Measurements from ENCODE around the gene UFL1. TPM values are rescaled to one million over a fixed set of nuclear protein-coding genes. Genes with fewer than 3 reads are reported as not detected.
"Not testable (repeated sequence)": the region's sequence is repeated elsewhere in the genome, so short reads cannot be mapped to it uniquely, and the experiment has no call there.

Gene UFL1
- 21.6 and 26.4 TPM in 2 replicates for total RNA-seq (2014; rRNA removed; shearing (Covaris generic))

- Histone ChIP-seq H3K9me3 (replicated peaks) (no peaks in the 10 kb centered on the region), H3K4me1 (replicated peaks) (peaks cover 17% of the 10 kb centered on the region), H3K27ac (peak within 1 kb of the TSS; percentile 93), H3K36me3 (peaks cover 21% of the 10 kb centered on the region), H3K4me3 (peak within 1 kb of the TSS; percentile 82), H3K27me3 (replicated peaks) (no peaks in the 10 kb centered on the region)
- peak; percentile 92 to 93 for DNase-seq (ENCODE audit: low read depth in 1 of 2, low spot score in 2 of 2)
Measured at GRCh38 chr6:96521644-96522464, at the start of gene UFL1. Gene UFL1 (plus strand): TSS chr6:96521806. CDS start chr6:96521874, 68 bp downstream.

- H3K27me3 ChIP-seq (replicated peaks); H3K27ac ChIP-seq; DNase-seq (ENCODE audit: low read depth in 1 of 2, low spot score in 2 of 2); H3K36me3 ChIP-seq; H3K4me1 ChIP-seq (replicated peaks); H3K4me3 ChIP-seq; H3K9me3 ChIP-seq (replicated peaks): not testable (repeated sequence)
Measured at GRCh38 chr6:96472291-96472690, 49.3 kb upstream of the UFL1 start.

- H3K36me3 ChIP-seq = no peaks in the 10 kb centered on the region; the same call in 1 of the 2 replicates
- no peaks in the 10 kb centered on the region for H3K9me3 ChIP-seq (replicated peaks)
- H3K4me1 ChIP-seq (replicated peaks) = no peaks in the 10 kb centered on the region
- no peak overlapping the region for H3K4me3 ChIP-seq
- DNase-seq (ENCODE audit: low read depth in 1 of 2, low spot score in 2 of 2) = no peak
- no peaks in the 10 kb centered on the region for H3K27me3 ChIP-seq (replicated peaks)
- no peak overlapping the region for H3K27ac ChIP-seq
Measured at GRCh38 chr6:96478695-96479094, 42.9 kb upstream of the UFL1 start.

GRCh38 chr6:96491926-96492325 lies 29.7 kb upstream of the UFL1 start:
- Histone ChIP-seq H3K4me1 (replicated peaks) (no peaks in the 10 kb centered on the region), H3K36me3 (no peaks in the 10 kb centered on the region), H3K4me3 (no peak overlapping the region), H3K27ac (no peak overlapping the region), H3K9me3 (replicated peaks) (no peaks in the 10 kb centered on the region), H3K27me3 (replicated peaks) (no peaks in the 10 kb centered on the region)
- no peak for DNase-seq (ENCODE audit: low read depth in 1 of 2, low spot score in 2 of 2)

- no peaks in the 10 kb centered on the region for H3K9me3 ChIP-seq (replicated peaks)
- no peaks in the 10 kb centered on the region for H3K36me3 ChIP-seq
- no peak overlapping the region for H3K27ac ChIP-seq
- H3K4me1 ChIP-seq (replicated peaks) = no peaks in the 10 kb centered on the region
- DNase-seq (ENCODE audit: low read depth in 1 of 2, low spot score in 2 of 2) = no peak
- no peak overlapping the region for H3K4me3 ChIP-seq
- no peaks in the 10 kb centered on the region for H3K27me3 ChIP-seq (replicated peaks)
Measured at GRCh38 chr6:96499781-96500180, 21.8 kb upstream of the UFL1 start.

- Histone ChIP-seq H3K4me1 (replicated peaks) (no peaks in the 10 kb centered on the region), H3K4me3 (no peak overlapping the region), H3K9me3 (replicated peaks) (no peaks in the 10 kb centered on the region), H3K27me3 (replicated peaks) (no peaks in the 10 kb centered on the region), H3K36me3 (no peaks in the 10 kb centered on the region), H3K27ac (no peak overlapping the region)
- no peak for DNase-seq (ENCODE audit: low read depth in 1 of 2, low spot score in 2 of 2)
Measured at GRCh38 chr6:96502915-96503314, 18.7 kb upstream of the UFL1 start.

- Histone ChIP-seq H3K27me3 (replicated peaks) (no peaks in the 10 kb centered on the region), H3K4me3 (no peak overlapping the region), H3K9me3 (replicated peaks) (no peaks in the 10 kb centered on the region), H3K27ac (no peak overlapping the region), H3K4me1 (replicated peaks) (no peaks in the 10 kb centered on the region), H3K36me3 (no peaks in the 10 kb centered on the region)
- no peak for DNase-seq (ENCODE audit: low read depth in 1 of 2, low spot score in 2 of 2)
Measured at GRCh38 chr6:96505363-96505762, 16.2 kb upstream of the UFL1 start.

GRCh38 chr6:96509281-96509680 lies 12.3 kb upstream of the UFL1 start:
- H3K9me3 ChIP-seq (replicated peaks) = no peaks in the 10 kb centered on the region
- H3K36me3 ChIP-seq = no peaks in the 10 kb centered on the region

GRCh38 chr6:96520171-96521115 lies 1.2 kb upstream of the UFL1 start:
- H3K36me3 ChIP-seq = peaks cover 12% of the 10 kb centered on the region
- peak overlapping the region; percentile 82 for H3K4me3 ChIP-seq
- no peaks in the 10 kb centered on the region for H3K27me3 ChIP-seq (replicated peaks)
- DNase-seq (ENCODE audit: low read depth in 1 of 2, low spot score in 2 of 2) = peak in 1 of 2 experiments; percentile 9
- no peaks in the 10 kb centered on the region for H3K9me3 ChIP-seq (replicated peaks)
- peak overlapping the region; percentile 93; the same call in 1 of the 2 replicates for H3K27ac ChIP-seq
- H3K4me1 ChIP-seq (replicated peaks) = peaks cover 17% of the 10 kb centered on the region

More at GRCh38 chr6:96509281-96509680, 12.3 kb upstream of the UFL1 start:
- Histone ChIP-seq H3K27me3 (replicated peaks) (no peaks in the 10 kb centered on the region), H3K27ac (no peak overlapping the region), H3K4me1 (replicated peaks) (no peaks in the 10 kb centered on the region), H3K4me3 (no peak overlapping the region)
- DNase-seq (ENCODE audit: low read depth in 1 of 2, low spot score in 2 of 2) = no peak

GRCh38 chr6:96521306-96521643 lies 331 bp upstream of the UFL1 start:
- Histone ChIP-seq H3K9me3 (replicated peaks) (no peaks in the 10 kb centered on the region), H3K27ac (peak overlapping the region; percentile 93), H3K27me3 (replicated peaks) (no peaks in the 10 kb centered on the region), H3K4me1 (replicated peaks) (peaks cover 17% of the 10 kb centered on the region), H3K36me3 (peaks cover 15% of the 10 kb centered on the region), H3K4me3 (peak overlapping the region; percentile 82)
- DNase-seq (ENCODE audit: low read depth in 1 of 2, low spot score in 2 of 2) = no peak

- H3K27ac ChIP-seq = peak overlapping the region; percentile 93
- H3K9me3 ChIP-seq (replicated peaks) = no peaks in the 10 kb centered on the region
- H3K4me3 ChIP-seq = peak overlapping the region; percentile 82
- DNase-seq (ENCODE audit: low read depth in 1 of 2, low spot score in 2 of 2) = no peak
- H3K4me1 ChIP-seq (replicated peaks) = peaks cover 17% of the 10 kb centered on the region
- peaks cover 28% of the 10 kb centered on the region for H3K36me3 ChIP-seq
- H3K27me3 ChIP-seq (replicated peaks) = no peaks in the 10 kb centered on the region
Measured at GRCh38 chr6:96522465-96523009, 931 bp downstream of the UFL1 start.

- Histone ChIP-seq H3K4me1 (replicated peaks) (no peaks in the 10 kb centered on the region), H3K4me3 (no peak overlapping the region), H3K27ac (no peak overlapping the region), H3K9me3 (replicated peaks) (no peaks in the 10 kb centered on the region), H3K27me3 (replicated peaks) (no peaks in the 10 kb centered on the region), H3K36me3 (peaks cover 69% of the 10 kb centered on the region)
- no peak for DNase-seq (ENCODE audit: low read depth in 1 of 2, low spot score in 2 of 2)
Measured at GRCh38 chr6:96528193-96528592, 6.6 kb downstream of the UFL1 start.

GRCh38 chr6:96532399-96532798 lies 10.8 kb downstream of the UFL1 start:
- no peaks in the 10 kb centered on the region for H3K9me3 ChIP-seq (replicated peaks)
- DNase-seq (ENCODE audit: low read depth in 1 of 2, low spot score in 2 of 2) = no peak
- H3K27ac ChIP-seq = no peak overlapping the region
- H3K27me3 ChIP-seq (replicated peaks) = no peaks in the 10 kb centered on the region
- peaks cover 67% of the 10 kb centered on the region for H3K36me3 ChIP-seq
- no peak overlapping the region for H3K4me3 ChIP-seq
- no peaks in the 10 kb centered on the region for H3K4me1 ChIP-seq (replicated peaks)

- Histone ChIP-seq H3K4me1 (replicated peaks) (no peaks in the 10 kb centered on the region), H3K36me3 (peaks cover 47% of the 10 kb centered on the region), H3K9me3 (replicated peaks) (no peaks in the 10 kb centered on the region), H3K27ac (no peak overlapping the region), H3K27me3 (replicated peaks) (no peaks in the 10 kb centered on the region), H3K4me3 (no peak overlapping the region)
- no peak for DNase-seq (ENCODE audit: low read depth in 1 of 2, low spot score in 2 of 2)
Measured at GRCh38 chr6:96537726-96538125, 16.1 kb downstream of the UFL1 start.

Measured in SJSA1 (cell line).